GM21825 (cell line): ENCODE measurements around the gene PPP1R13L.
"Not testable (repeated sequence)": the region's sequence is repeated elsewhere in the genome, so short reads cannot be mapped to it uniquely, and the experiment has no call there.

Source experiments
- ATAC-seq: cut with Tn5 transposase; IDR thresholded peaks from one replicate; pipeline ENCODE4 v1.9.1; 2021; ENCODE audit warnings: mild to moderate bottlenecking, moderate library complexity; ENCODE audit not compliant: unreplicated experiment

The PPP1R13L gene

GRCh38 chr19:45349126-45349415 is 55.8 kb downstream of the PPP1R13L start:
- ATAC-seq = no peak

DNA sequence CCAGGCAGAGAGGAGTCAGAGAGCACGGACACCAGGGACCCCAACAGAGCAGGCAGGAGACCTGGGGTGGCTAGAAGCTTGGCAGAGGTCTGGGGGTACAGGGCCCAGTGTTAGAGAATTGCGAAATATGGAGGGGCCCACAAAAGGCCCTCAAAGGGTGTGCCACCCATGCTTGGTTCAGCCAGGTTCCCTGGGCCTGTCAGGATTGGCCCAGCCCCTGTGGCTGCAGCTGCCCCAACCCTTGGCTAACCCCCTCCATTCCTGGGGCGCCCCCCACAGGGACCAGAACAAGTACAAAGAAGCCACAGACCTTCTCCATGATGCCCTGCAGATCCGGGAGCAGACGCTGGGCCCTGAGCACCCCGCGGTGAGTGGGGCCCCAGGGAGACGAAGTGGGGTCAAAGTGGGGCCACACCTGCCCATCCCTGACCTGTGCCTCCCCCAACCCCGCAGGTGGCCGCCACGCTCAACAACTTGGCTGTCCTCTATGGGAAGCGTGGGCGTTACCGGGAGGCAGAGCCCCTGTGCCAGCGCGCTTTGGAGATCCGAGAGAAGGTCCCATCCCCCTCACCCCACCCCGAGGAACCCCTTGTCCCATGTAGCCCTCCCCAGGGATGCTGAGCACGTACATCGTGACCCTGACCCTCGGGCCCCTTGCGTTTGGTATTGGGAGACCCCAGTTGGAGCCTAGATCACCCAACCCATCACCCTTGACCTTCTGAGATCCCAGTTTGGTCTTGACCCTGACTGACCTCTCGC is 56.3 kb downstream of the PPP1R13L start:
- no peak for ATAC-seq

GRCh38 chr19:45347570-45348366 is 57.1 kb downstream of the PPP1R13L start:
- ATAC-seq = no peak

DNA sequence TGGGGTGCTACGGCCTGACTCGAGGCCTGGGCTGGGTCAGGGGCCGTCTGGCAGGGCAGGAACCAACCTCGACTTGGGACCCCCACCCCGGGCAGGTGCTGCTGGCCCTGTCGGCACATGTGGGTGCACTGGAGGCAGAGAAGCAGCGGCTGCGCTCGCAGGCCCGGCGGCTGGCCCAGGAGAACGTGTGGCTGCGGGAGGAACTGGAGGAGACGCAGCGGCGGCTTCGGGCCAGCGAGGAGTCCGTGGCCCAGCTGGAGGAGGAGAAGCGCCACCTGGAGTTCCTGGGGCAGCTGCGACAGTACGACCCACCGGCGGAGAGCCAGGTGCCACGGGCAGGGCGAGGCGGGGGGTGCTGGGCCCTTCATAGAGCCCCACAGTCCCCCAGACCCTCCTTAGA is 58.4 kb downstream of the PPP1R13L start:
- no peak for ATAC-seq

DNA sequence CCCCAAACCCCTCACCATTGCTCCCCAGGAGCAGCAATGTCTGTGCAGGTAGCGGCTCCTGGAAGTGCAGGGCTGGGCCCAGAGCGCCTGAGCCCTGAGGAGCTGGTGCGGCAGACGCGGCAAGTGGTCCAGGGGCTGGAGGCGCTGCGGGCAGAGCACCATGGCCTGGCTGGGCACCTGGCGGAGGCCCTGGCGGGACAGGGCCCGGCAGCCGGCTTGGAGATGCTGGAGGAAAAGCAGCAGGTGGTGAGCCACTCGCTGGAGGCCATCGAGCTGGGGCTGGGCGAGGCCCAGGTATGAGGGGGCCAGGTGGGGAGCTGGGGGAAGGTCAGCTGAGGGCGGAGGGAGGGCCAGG is 59.4 kb downstream of the PPP1R13L start:
- ATAC-seq = no peak

GRCh38 chr19:45344621-45345505 is 60.0 kb downstream of the PPP1R13L start:
- no peak for ATAC-seq

- no peak for ATAC-seq
These were observed 62.0 kb downstream of the PPP1R13L start for GRCh38 chr19:45342911-45343310.

DNA sequence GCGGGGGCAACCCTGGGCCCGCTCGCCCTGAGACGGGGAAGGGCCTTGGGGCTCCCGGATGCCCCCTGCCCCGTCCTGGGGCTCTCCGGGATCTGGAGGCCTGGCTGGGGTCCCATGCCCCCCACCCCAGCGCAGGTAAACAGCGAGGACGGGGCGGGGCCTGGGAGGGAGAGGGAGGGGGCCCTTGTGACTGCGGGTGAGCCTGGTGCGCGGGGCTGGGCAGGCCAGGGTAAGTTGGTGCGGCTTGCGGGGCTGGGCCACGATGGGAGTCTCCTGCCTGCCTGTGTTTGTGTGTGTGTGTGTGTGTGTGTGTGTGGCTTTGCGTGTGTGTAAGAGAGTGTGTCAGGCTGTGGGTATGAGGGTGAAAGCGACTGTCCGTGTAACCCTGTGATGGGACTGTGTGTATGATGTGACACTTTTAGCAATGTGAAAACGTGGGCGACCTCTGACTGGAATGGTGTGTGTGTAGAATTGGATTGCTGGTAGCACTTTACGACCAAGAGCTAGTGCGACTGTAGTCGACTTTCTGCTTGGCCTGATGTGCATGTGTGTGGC is 63.9 kb downstream of the PPP1R13L start:
- no peak for ATAC-seq

GRCh38 chr19:45340232-45340898 is 64.5 kb downstream of the PPP1R13L start, which contains the start of gene KLC3:
KLC3 (plus strand) TSS chr19:45340750; CDS start chr19:45345542, 4,792 bp downstream.
- ATAC-seq = no peak

DNA sequence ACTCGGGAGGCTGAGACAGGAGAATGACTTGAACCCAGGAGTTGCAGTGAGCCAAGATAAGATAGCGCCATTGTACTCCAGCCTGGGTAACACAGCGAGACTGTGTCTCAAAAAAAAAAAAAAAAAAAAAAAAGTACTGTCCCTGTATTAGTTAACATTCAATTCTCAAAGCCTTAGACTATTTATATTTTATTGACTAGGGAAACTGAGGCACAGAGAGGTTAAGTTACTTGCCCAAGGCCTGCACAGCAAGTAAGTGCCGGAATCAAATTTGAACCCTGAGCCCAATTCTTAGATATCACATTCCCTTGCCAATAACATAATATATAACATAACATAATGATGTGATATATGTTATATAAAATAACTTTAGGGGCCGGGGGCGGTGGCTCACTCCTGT is 65.2 kb downstream of the PPP1R13L start:
- no peak for ATAC-seq

GRCh38 chr19:45336696-45337251 is 68.1 kb downstream of the PPP1R13L start:
- ATAC-seq = no peak

DNA sequence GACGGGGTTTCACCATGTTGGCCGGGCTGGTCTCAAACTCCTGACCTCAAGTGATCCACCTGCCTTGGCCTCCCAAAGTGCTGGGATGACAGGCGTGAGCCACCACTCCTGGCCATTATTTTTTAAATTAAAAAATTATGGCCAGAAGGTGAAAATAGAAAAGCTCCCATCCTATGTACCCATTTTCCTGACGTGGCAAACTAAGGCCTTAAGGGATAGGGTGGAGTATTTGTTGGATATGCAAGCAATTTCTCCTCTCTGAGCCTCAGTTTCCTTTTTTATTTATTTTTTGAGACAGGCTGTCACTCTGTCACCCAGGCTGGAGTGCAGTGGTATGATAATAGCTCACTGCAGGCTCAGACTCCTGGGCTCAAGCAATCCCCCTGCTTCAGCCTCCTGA is 70.0 kb downstream of the PPP1R13L start:
- not testable (repeated sequence) for ATAC-seq

DNA sequence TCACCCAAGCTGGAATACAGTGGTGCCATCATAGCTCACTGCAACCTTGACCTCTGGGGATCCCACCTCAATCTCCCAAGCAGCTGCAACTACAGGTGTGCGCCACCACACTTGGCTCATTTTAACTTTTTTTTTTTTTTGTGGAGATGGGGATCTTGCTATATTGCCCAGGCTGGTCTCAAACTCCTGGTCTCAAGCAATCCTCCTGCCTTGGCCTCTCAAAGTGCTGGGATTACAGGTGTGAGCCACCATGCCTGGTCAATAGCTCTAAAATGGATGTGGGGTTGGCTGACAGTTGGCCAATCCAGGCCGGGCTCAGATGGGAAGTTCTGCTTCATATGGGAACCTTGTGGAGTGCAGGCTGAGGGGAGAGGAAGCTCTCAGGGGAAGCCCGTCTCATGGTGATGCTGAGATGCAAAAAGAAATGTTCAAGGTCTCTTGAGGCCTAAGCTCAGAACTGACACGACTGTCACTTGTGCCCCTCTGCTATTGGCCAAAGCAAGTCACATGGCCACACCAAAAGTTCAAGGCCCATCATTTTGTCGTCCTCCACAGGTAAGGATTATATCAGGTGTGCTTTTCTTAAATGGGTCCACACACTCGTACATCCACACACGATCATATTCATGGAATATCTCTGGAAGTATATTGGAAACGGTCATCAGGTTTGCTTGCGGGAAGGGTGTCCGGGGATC is 71.1 kb downstream of the PPP1R13L start:
- ATAC-seq = no peak

- no peak for ATAC-seq
These were observed 73.5 kb downstream of the PPP1R13L start for GRCh38 chr19:45331411-45331810.
